Endothelial cell of umbilical vein (primary cell): ENCODE measurements around the gene C1orf35. TPM values are rescaled to one million over a fixed set of nuclear protein-coding genes. Genes with fewer than 3 reads are reported as not detected.

Experiments
- BruUV-seq: library from RNA; stranded (reverse); fragments of 400-500 nt; replicated peaks from 2 replicates; lab custom pipeline; 2021; lab: Mats Ljungman, UMichigan
- CTCF ChIA-PET: fragments of 300-600, 350-600 bp; sonication (Branson Sonifier 250); formaldehyde crosslinking; loops from one replicate; lab custom pipeline; 2021; ENCODE audit warnings: antibody characterized with exemption, inconsistent platforms; lab: Charles Lee
- POLR2A ChIA-PET: fragments of 300-600, 350-600 bp; sonication (Branson Sonifier 250); formaldehyde crosslinking; loops from one replicate; lab custom pipeline; 2021; ENCODE audit warnings: antibody characterized with exemption, inconsistent platforms; lab: Charles Lee
- DNase-seq: peaks from one replicate; pipeline ENCODE4 v3.0.0-alpha.2; 2011; ENCODE audit warnings: low read depth, low spot score
- FAIRE-seq: peaks from 2 replicates; lab custom pipeline; 2011; peaks lifted over from hg19 to GRCh38; lab: Jason Lieb, UNC
- H2AFZ ChIP-seq: 2 replicates; pipeline ENCODE4 v1.6.0; 2012; ENCODE audit warnings: low read depth, low read length, control low read depth, inconsistent platforms
- H3K27ac ChIP-seq: 2 replicates; pipeline ENCODE4 v1.5.1; 2011; ENCODE audit warnings: low read depth, mild to moderate bottlenecking, control low read depth, low read length, moderate library complexity; ENCODE audit not compliant: insufficient read depth
- H3K27me3 ChIP-seq, 2 experiments: 2 replicates each; pipeline versions ENCODE4 v1.6.0 to v1.6.1; 2011; ENCODE audit warnings: low read length in 2 of 2, mixed read lengths in 1 of 2; ENCODE audit not compliant: control insufficient read depth in 2 of 2, insufficient read depth in 2 of 2
- H3K36me3 ChIP-seq, 2 experiments: 2 replicates in 1 of 2; 3 replicates in 1 of 2; pipeline ENCODE4 v1.5.1; 2011; ENCODE audit warnings: low read length in 2 of 2, mild to moderate bottlenecking in 1 of 2, moderate library complexity in 1 of 2; ENCODE audit not compliant: control insufficient read depth in 2 of 2, insufficient read depth in 2 of 2; ENCODE audit errors: extremely low read depth in 1 of 2
- H3K4me1 ChIP-seq: 3 replicates; pipeline ENCODE4 v1.5.1; 2011; ENCODE audit warnings: mild to moderate bottlenecking, low read length; ENCODE audit not compliant: control insufficient read depth, insufficient read depth; ENCODE audit errors: extremely low read depth
- H3K4me2 ChIP-seq: 2 replicates; pipeline ENCODE4 v1.6.1; 2011; ENCODE audit warnings: low read length, control low read depth, mixed read lengths; ENCODE audit not compliant: insufficient read depth
- H3K4me3 ChIP-seq, 3 experiments: fragments of 200-600 bp in 1 of 3; sonication (generic), shearing (Covaris generic) in 1 of 3; replicated peaks in 1 of 3; 2 replicates each; pipeline ENCODE4 v1.5.1; 2011 to 2016; ENCODE audit warnings: control low read depth in 3 of 3, low read length in 3 of 3, mild to moderate bottlenecking in 2 of 3, inconsistent platforms in 1 of 3, low read depth in 1 of 3, moderate library complexity in 1 of 3; ENCODE audit not compliant: insufficient read depth in 1 of 3
- H3K79me2 ChIP-seq: 2 replicates; pipeline ENCODE4 v1.6.0; 2012; ENCODE audit warnings: low read length, inconsistent platforms; ENCODE audit not compliant: control insufficient read depth, insufficient read depth
- H3K9ac ChIP-seq: replicated peaks from 2 replicates; pipeline ENCODE3; 2011; ENCODE audit warnings: low read length, control low read depth; ENCODE audit not compliant: insufficient read depth; ENCODE audit errors: extremely low read depth
- H3K9me1 ChIP-seq: replicated peaks from 3 replicates; pipeline ENCODE4 v1.6.0; 2011; ENCODE audit warnings: mild to moderate bottlenecking, low read length; ENCODE audit not compliant: control insufficient read depth, insufficient read depth; ENCODE audit errors: extremely low read depth
- H3K9me3 ChIP-seq: replicated peaks from 2 replicates; pipeline ENCODE4 v1.5.1; 2012; ENCODE audit warnings: low read length, inconsistent platforms; ENCODE audit not compliant: control insufficient read depth, insufficient read depth
- H4K20me1 ChIP-seq: replicated peaks from 2 replicates; pipeline ENCODE3; 2011; ENCODE audit warnings: mild to moderate bottlenecking, low read length; ENCODE audit not compliant: control insufficient read depth, insufficient read depth; ENCODE audit errors: extremely low read depth
- MYC ChIP-seq: IDR thresholded peaks from one replicate; pipeline ENCODE4 v1.6.1; 2011; ENCODE audit warnings: mild to moderate bottlenecking, low read depth, low read length
- dilution Hi-C: fragments of 300-500 bp; cut with MboI; formaldehyde crosslinking; loops from one replicate; pipeline ENCODE4 v1.15.0; 2019; ENCODE audit warnings: low sequenced_read_pairs; ENCODE audit not compliant: extremely low pct_ligation_motif_present
- intact Hi-C: fragments of 100-400 bp; cut with micrococcal nuclease; formaldehyde crosslinking; loops from one replicate; pipeline ENCODE4 v1.10.0; 2022
- polyA plus RNA-seq, 4 experiments: library from polyadenylated mRNA; depleted of rRNA in 3 of 4; stranded (reverse) in 3 of 4; unstranded in 1 of 4; fragments of >200 nt; gene quantifications; 2 replicates each; pipeline versions ENCODE4 v1.2.1 to v1.2.3, GENCODE V29; 2011 to 2012; ENCODE audit warnings: missing spikeins in 1 of 4
- total RNA-seq: library from RNA; stranded (reverse); gene quantifications from 2 replicates; pipeline ENCODE4 v1.2.3, GENCODE V29; 2021
- TF ChIP-seq, protein P1 (sequence below), 2 donors: IDR thresholded peaks; 1 replicate in 1 of 2; 2 replicates in 1 of 2; pipeline ENCODE4 v1.5.1; 2011; ENCODE audit warnings: low read length in 2 of 2, mild to moderate bottlenecking in 2 of 2, moderate library complexity in 2 of 2, control low read depth in 1 of 2, inconsistent platforms in 1 of 2, low read depth in 1 of 2; ENCODE audit not compliant: insufficient read depth in 1 of 2; ENCODE audit errors: extremely low read depth in 1 of 2

Gene C1orf35
- total and polyA plus RNA-seq, 2 donors (not counting 3 experiments of a cell fraction or from before 2014, with no cell fraction given), result 19.9 to 21.7 TPM

DNA sequence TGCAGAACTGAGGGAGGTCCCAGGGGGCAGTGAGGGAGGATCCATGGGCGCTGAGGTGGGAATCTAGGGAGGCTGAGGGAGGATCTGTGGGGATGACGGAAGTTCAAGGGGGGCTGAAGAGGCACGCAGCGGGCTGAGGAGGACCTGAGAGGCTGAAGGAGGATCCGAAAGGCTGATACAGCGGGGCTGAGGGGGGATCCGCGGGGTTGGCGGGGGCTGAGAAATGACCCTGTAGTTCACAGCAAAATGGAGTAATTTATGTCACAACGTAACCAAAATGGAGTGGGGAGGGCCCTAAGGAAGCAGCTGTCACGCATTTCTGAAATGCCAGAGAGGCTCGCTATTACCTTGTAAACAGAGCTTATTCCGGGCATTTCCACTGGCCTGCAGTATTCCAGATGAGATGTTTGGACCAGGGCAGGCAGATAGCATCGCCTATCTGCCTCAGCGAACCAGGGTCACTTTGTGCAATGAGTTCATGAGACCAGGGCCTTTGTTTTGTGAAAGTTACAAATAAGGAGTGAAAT lies 6.9 kb upstream of the C1orf35 start:
- H3K9me3 ChIP-seq, result no peaks in the 10 kb centered on the region
- FAIRE-seq (peak; percentile 49), DNase-seq (peak; percentile 48)
- H3K4me3 ChIP-seq, result peak overlapping the region; percentile 26 to 92 (median 54)
- no TSS peak for BruUV-seq
- H3K4me2 ChIP-seq, result peak overlapping the region; percentile 59
- no peaks in the 10 kb centered on the region for H3K27me3 ChIP-seq
- peak overlapping the region; percentile 67 for H3K9ac ChIP-seq
- H3K27ac ChIP-seq, result peak overlapping the region; percentile 32
- intact Hi-C loops (loop anchor here (1.0 to 5.0 kb wide), 4 partner anchors 25 to 347 kb away; partner anchors contain the start of genes GUK1 and IBA57), dilution Hi-C loops (no loop called here)
- peaks cover 13% of the 10 kb centered on the region for H3K4me1 ChIP-seq
- H4K20me1 ChIP-seq, result no peaks in the 10 kb centered on the region
- H3K79me2 ChIP-seq, result peaks cover 13% of the 10 kb centered on the region
- peak overlapping the region; percentile 57 for H2AFZ ChIP-seq
- peaks cover 0 to 8% of the 10 kb centered on the region in 2 experiments for H3K36me3 ChIP-seq
- TF ChIP-seq, protein P1, sequence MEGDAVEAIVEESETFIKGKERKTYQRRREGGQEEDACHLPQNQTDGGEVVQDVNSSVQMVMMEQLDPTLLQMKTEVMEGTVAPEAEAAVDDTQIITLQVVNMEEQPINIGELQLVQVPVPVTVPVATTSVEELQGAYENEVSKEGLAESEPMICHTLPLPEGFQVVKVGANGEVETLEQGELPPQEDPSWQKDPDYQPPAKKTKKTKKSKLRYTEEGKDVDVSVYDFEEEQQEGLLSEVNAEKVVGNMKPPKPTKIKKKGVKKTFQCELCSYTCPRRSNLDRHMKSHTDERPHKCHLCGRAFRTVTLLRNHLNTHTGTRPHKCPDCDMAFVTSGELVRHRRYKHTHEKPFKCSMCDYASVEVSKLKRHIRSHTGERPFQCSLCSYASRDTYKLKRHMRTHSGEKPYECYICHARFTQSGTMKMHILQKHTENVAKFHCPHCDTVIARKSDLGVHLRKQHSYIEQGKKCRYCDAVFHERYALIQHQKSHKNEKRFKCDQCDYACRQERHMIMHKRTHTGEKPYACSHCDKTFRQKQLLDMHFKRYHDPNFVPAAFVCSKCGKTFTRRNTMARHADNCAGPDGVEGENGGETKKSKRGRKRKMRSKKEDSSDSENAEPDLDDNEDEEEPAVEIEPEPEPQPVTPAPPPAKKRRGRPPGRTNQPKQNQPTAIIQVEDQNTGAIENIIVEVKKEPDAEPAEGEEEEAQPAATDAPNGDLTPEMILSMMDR (IDR thresholded peaks at IDR 0.05; ENCODE audit: extremely low read depth in 1 of 2, insufficient read depth in 1 of 2, low read depth in 1 of 2, low read length in 2 of 2), result no peak
- TF ChIP-seq MYC, result no peak
- H3K9me1 ChIP-seq, result no peaks in the 10 kb centered on the region
- CTCF ChIA-PET, result interaction anchor here (1.2 to 2.1 kb wide), 5 partner anchors 21 to 111 kb away, joined by 3 to 16 read pairs (median 9); partner anchors contain the start of gene IBA57
- POLR2A ChIA-PET, result interaction anchor here (0.7 kb wide), 1 partner anchor 349 kb away, joined by 3 read pairs; no protein-coding TSS in a partner anchor
